A549 (cell line): ENCODE measurements around the gene ASB16. TPM values are rescaled to one million over a fixed set of nuclear protein-coding genes. Genes with fewer than 3 reads are reported as not detected.

Source experiments
- ATAC-seq, 2 experiments: fragments of 200-7000 bp in 1 of 2; fragments of >200 bp in 1 of 2; cut with Nextera tagmentation in 1 of 2; cut with Tn5 transposase in 1 of 2; 3 replicates each; pipeline versions ENCODE4 v1.8.0 to v1.9.1; 2018 to 2020; ENCODE audit warnings: mild to moderate bottlenecking in 1 of 2, moderate library complexity in 1 of 2
- CTCF ChIA-PET: fragments of 300-600 bp; sonication (Branson Sonifier 250); formaldehyde crosslinking; extraction: SDS; loops from one replicate; lab custom pipeline; 2021; ENCODE audit warnings: antibody characterized with exemption, inconsistent platforms; lab: Yijun Ruan, JAX
- POLR2A ChIA-PET: fragments of 350-600 bp; formaldehyde crosslinking; extraction: SDS; loops from one replicate; lab custom pipeline; 2021; ENCODE audit warnings: antibody characterized with exemption, inconsistent platforms; lab: Yijun Ruan, JAX
- DNase-seq, 2 experiments: peaks; one replicate each; pipeline versions ENCODE4 v3.0.0 to v3.0.0-alpha.2; 2011 to 2016; ENCODE audit warnings: low read depth in 1 of 2, low spot score in 1 of 2
- FAIRE-seq: peaks from 2 replicates; lab custom pipeline; 2011; peaks lifted over from hg19 to GRCh38; lab: Jason Lieb, UNC
- H3K27ac ChIP-seq, 2 experiments: fragments of >200 bp; sonication (Bioruptor Twin); formaldehyde crosslinking; 3 replicates each; pipeline ENCODE4 v1.5.1; 2016 to 2017
- H3K4me1 ChIP-seq: fragments of >200 bp; sonication (Bioruptor Twin); formaldehyde crosslinking; 3 replicates; pipeline ENCODE4 v1.6.1; 2016
- H3K4me2 ChIP-seq: fragments of >200 bp; sonication (Bioruptor Twin); formaldehyde crosslinking; 3 replicates; pipeline ENCODE4 v1.6.1; 2016
- H3K4me3 ChIP-seq: fragments of >200 bp; sonication (Bioruptor Twin); formaldehyde crosslinking; 3 replicates; pipeline ENCODE4 v1.5.1; 2016
- H3K9me3 ChIP-seq: fragments of >200 bp; sonication (Bioruptor Twin); formaldehyde crosslinking; 3 replicates; pipeline ENCODE4 v1.6.1; 2016
- ATOH8 ChIP-seq: fragments of 250-450 bp; sonication (Bioruptor Pico); IDR thresholded peaks from 2 replicates; pipeline ENCODE4 v1.5.0; 2020; ENCODE audit warnings: low read depth, mild to moderate bottlenecking, moderate library complexity
- BHLHE40 ChIP-seq: IDR thresholded peaks from 2 replicates; pipeline ENCODE4 v1.6.1; 2012; ENCODE audit warnings: low read depth, low read length, inconsistent platforms
- CBX8 ChIP-seq: fragments of 200-600 bp; sonication (generic); IDR thresholded peaks from 2 replicates; pipeline ENCODE4 v1.6.1; 2016
- CEBPB ChIP-seq, 2 experiments: fragments of >200 bp in 1 of 2; sonication (Bioruptor Twin) in 1 of 2; formaldehyde crosslinking in 1 of 2; IDR thresholded peaks; 2 replicates each; pipeline ENCODE4 v1.6.1; 2012 to 2016
- EP300 ChIP-seq, 2 experiments: fragments of >200 bp; sonication (Bioruptor Twin); formaldehyde crosslinking; IDR thresholded peaks; 2 replicates in 1 of 2; 3 replicates in 1 of 2; pipeline ENCODE4 v1.6.1; 2016 to 2017
- FOSL2 ChIP-seq, 2 experiments: fragments of 450-650 bp in 1 of 2; fragments of >200 bp in 1 of 2; sonication (Bioruptor Twin) in 1 of 2; formaldehyde crosslinking; IDR thresholded peaks; 2 replicates each; pipeline versions ENCODE4 v1.5.0 to v1.6.1; 2016 to 2020; ENCODE audit warnings: mild to moderate bottlenecking in 1 of 2, moderate library complexity in 1 of 2
- GATA3 ChIP-seq: IDR thresholded peaks from 2 replicates; pipeline ENCODE4 v1.6.1; 2012; ENCODE audit warnings: borderline replicate concordance
- HEYL ChIP-seq: fragments of 250-450 bp; sonication (Bioruptor Pico); IDR thresholded peaks from 2 replicates; pipeline ENCODE4 v1.8.0; 2021; ENCODE audit warnings: mild to moderate bottlenecking, moderate library complexity
- HOXB5 ChIP-seq: fragments of 250-450 bp; sonication (Bioruptor Pico); IDR thresholded peaks from 2 replicates; pipeline ENCODE4 v1.5.0; 2020; ENCODE audit warnings: mild to moderate bottlenecking, moderate library complexity
- JUN ChIP-seq, 2 experiments: fragments of >200 bp; sonication (Bioruptor Twin); formaldehyde crosslinking; IDR thresholded peaks; 2 replicates in 1 of 2; 3 replicates in 1 of 2; pipeline ENCODE4 v1.6.1; 2016 to 2017
- KDM5A ChIP-seq: fragments of 200-600 bp; sonication (generic); IDR thresholded peaks from 2 replicates; pipeline ENCODE4 v1.6.1; 2016; ENCODE audit warnings: antibody characterized with exemption, mild to moderate bottlenecking
- MAFK ChIP-seq: fragments of 450-650 bp; IDR thresholded peaks from 2 replicates; pipeline ENCODE4 v1.6.1; 2014; ENCODE audit not compliant: partially characterized antibody
- MAX ChIP-seq: IDR thresholded peaks from 2 replicates; pipeline ENCODE4 v1.6.1; 2012
- MAZ ChIP-seq: fragments of 150-350 bp; IDR thresholded peaks from 2 replicates; pipeline ENCODE4 v1.6.1; 2014; ENCODE audit warnings: antibody characterized with exemption, low read depth, low read length, borderline replicate concordance
- MYC ChIP-seq: IDR thresholded peaks from 2 replicates; pipeline ENCODE4 v1.6.1; 2012; ENCODE audit warnings: mild to moderate bottlenecking, inconsistent platforms, low read length, improper control_type of control experiment, borderline replicate concordance
- PHF8 ChIP-seq: fragments of 200-600 bp; sonication (generic); IDR thresholded peaks from 2 replicates; pipeline ENCODE4 v1.6.1; 2016; ENCODE audit warnings: low read depth, mild to moderate bottlenecking, antibody characterized with exemption, moderate library complexity, borderline replicate concordance
- POLR2A ChIP-seq: IDR thresholded peaks from 2 replicates; pipeline ENCODE4 v1.6.1; 2012; ENCODE audit warnings: mild to moderate bottlenecking, low read length
- RFX5 ChIP-seq: fragments of 450-650 bp; IDR thresholded peaks from 2 replicates; pipeline ENCODE4 v1.7.1; 2014; ENCODE audit warnings: antibody characterized with exemption, mild to moderate bottlenecking, moderate library complexity
- TFCP2L1 ChIP-seq: fragments of 250-450 bp; sonication (Bioruptor Pico); IDR thresholded peaks from 2 replicates; pipeline ENCODE4 v1.5.0; 2021; ENCODE audit warnings: mild to moderate bottlenecking
- ZC3H11A ChIP-seq: fragments of 450-650 bp; IDR thresholded peaks from 2 replicates; pipeline ENCODE4 v1.6.1; 2014; ENCODE audit warnings: antibody characterized with exemption, mild to moderate bottlenecking
- ZSCAN20 ChIP-seq: fragments of 250-450 bp; sonication (Bioruptor Pico); IDR thresholded peaks from 2 replicates; pipeline ENCODE4 v1.8.0; 2022; ENCODE audit warnings: mild to moderate bottlenecking, moderate library complexity
- WGBS: methylation state at CpG from one replicate; pipeline ENCODE4 v1.1.6; 2017; ENCODE audit errors: missing lambda C conversion rate; 5-methylcytosine and 5-hydroxymethylcytosine counted together
- polyA plus RNA-seq, 4 experiments: library from polyadenylated mRNA; depleted of rRNA in 3 of 4; stranded (reverse); fragments of >200 nt; fragmentation: RNase III in 1 of 4; extraction: RNeasy Plus Mini Kit Qiagen cat#74134 plus additional on column Dnase treatment in 1 of 4; gene quantifications; 2 replicates in 3 of 4; 3 replicates in 1 of 4; pipeline ENCODE4 v1.2.3, GENCODE V29; 2011 to 2017
- TF ChIP-seq, protein P1 (sequence below): IDR thresholded peaks from 2 replicates; pipeline ENCODE4 v1.6.1; 2012; ENCODE audit warnings: low read depth, borderline replicate concordance
- TF ChIP-seq, protein P2 (sequence below): IDR thresholded peaks from 2 replicates; pipeline ENCODE4 v1.6.1; 2012
- TF ChIP-seq, protein P3 (sequence below): fragments of >200 bp; sonication (Bioruptor Twin); formaldehyde crosslinking; IDR thresholded peaks from 3 replicates; pipeline ENCODE4 v1.6.1; 2016

ASB16 gene
- polyA plus RNA-seq, 2 of the 4 experiments (the other 2 are of a cell fraction) = 0.15 TPM; not detected in 1

GRCh38 chr17:44183024-44183423, 12.5 kb downstream of the ASB16 start:
- CTCF ChIA-PET = interaction anchor here (0.6 to 5.3 kb wide), 6 partner anchors 12 to 170 kb away, joined by 3 to 58 read pairs (median 3); partner anchors contain the start of gene ASB16

DNA sequence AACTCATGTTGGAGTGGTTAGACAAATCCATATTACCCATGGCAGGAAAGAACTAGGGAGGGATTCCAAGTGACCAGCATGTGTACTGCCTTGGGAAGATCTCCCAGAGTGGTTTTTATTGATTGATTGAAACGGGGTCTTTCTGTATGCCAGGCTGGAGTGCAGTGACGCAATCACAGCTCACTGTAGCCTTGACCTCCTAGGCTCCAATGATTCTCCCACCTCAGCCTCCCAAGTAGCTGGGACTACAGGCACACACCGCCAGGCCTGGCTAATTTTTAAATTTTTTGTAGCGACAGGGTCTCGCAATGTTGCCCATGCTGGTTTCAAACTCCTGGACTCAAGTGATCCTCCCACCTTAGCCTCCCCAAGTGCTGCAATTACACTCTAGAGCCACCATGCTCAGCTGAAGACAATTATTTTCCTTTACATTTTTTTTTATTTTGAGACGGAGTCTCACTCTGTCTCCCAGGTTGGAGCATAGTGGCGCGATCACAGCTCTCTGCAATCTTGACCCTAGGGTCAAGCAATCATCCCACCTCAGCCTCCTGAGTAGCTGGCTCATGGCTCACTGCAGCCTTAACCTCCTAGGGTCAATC, 13.8 kb downstream of the ASB16 start:
- ATAC-seq = no peak
- POLR2A ChIA-PET = interaction anchor here (0.7 to 1.9 kb wide), 2 partner anchors 10 to 16 kb away, joined by 4 read pairs; no protein-coding TSS in a partner anchor
- no peaks in the 10 kb centered on the region for H3K9me3 ChIP-seq
- H3K4me1 ChIP-seq = peaks cover 24% of the 10 kb centered on the region
- no peak for DNase-seq
- CTCF ChIA-PET = interaction anchor here (0.6 to 5.3 kb wide), 11 partner anchors 9 to 434 kb away, joined by 3 to 58 read pairs (median 4); partner anchors contain the start of gene ASB16
- no peak overlapping the region for H3K27ac ChIP-seq
- no peak for FAIRE-seq
- 88% methylated on average over 8 of the region's 8 CpGs for WGBS
- peak overlapping the region; percentile 84 for H3K4me2 ChIP-seq
- H3K4me3 ChIP-seq = no peak overlapping the region
- no peak for TF ChIP-seq ZSCAN20 (CRISPR knock-in tag)
- peak; percentile 58 to 81; a peak in 3 of 4 replicates for TF ChIP-seq CEBPB (IDR thresholded peaks at IDR 0.05)

More at GRCh38 chr17:44183024-44183423, 12.5 kb downstream of the ASB16 start:
- POLR2A ChIA-PET = interaction anchor here (1.9 kb wide), 1 partner anchor 15 kb away, joined by 4 read pairs; no protein-coding TSS in a partner anchor
- Histone ChIP-seq H3K4me3 (no peak overlapping the region), H3K4me2 (no peak overlapping the region), H3K27ac (no peak overlapping the region), H3K9me3 (no peaks in the 10 kb centered on the region), H3K4me1 (peaks cover 21% of the 10 kb centered on the region)
- ATAC-seq = no peak
- no peak for DNase-seq
- no peak for FAIRE-seq
- no peak for TF ChIP-seq HEYL
- TF ChIP-seq TFCP2L1 (CRISPR knock-in tag) = no peak
- no peak for TF ChIP-seq ATOH8 (CRISPR knock-in tag)
- peak; percentile 67 for TF ChIP-seq MAFK
- no peak for TF ChIP-seq KDM5A
- WGBS = 98% methylated on average over 2 of the region's 2 CpGs

DNA sequence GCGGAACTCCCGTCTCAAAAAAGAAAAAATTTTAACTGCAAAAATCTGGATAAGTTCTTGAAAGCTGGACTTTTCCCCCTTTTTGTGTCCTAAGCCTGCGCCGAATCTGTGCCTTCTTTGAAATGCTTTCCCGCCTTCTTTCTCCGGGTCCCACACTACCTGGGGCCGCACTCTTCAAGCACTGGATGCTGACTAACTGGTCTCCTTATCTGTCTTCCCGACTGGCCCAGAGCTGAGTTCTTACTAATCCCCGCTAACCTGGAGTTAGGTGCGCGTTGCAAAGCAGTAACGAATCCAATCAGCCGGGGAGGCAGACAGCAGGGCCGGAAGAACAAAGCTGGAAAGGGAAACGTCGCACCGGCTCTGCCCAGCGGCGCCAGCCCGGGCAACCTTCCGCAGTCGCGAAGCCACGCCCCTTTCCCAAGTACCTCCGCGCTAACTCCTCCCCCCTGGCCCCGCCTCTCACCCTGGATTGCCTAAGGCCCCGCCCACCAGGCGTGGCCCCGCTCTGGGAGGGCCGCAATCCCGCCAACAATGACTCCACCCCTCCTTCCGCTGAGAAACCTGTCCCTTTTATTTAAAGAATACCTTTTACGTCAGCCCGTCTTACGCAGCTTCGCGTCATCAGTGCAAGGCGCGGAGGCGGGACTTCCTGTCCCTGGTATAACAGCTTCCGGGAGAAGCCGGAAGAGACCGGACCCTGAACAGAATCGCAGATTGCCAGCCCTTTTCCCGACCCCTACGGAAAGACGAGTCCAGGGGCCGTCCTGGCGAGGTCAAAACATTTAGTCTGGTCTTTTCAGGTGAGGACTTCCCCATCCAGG, 16.0 kb downstream of the ASB16 start, which contains the start of gene TMUB2:
Gene TMUB2, plus strand, starts transcription at position 666 of the 824 bp plus-strand sequence. CDS start 737 bp downstream, outside the sequence.
- ChIA-PET POLR2A (interaction anchor here (0.6 to 2.1 kb wide), 23 partner anchors 8 to 512 kb away, joined by 3 to 28 read pairs (median 4); partner anchors contain the start of genes ATXN7L3, FZD2, HDAC5 and HROB), CTCF (interaction anchor here (0.6 to 5.3 kb wide), 13 partner anchors 9 to 318 kb away, joined by 3 to 58 read pairs (median 3); partner anchors contain the start of gene ASB16)
- Histone ChIP-seq H3K9me3 (no peaks in the 10 kb centered on the region), H3K4me1 (peaks cover 24% of the 10 kb centered on the region), H3K27ac (peak within 1 kb of the TSS; percentile 92 to 97), H3K4me3 (peak within 1 kb of the TSS; percentile 87), H3K4me2 (peak within 1 kb of the TSS; percentile 84)
- TF ChIP-seq ZC3H11A = no peak
- TF ChIP-seq RFX5 = no peak; the same call in 1 of the 2 replicates
- TF ChIP-seq FOSL2 (IDR thresholded peaks at IDR 0.05) = no peak
- peak; percentile 25; the same call in 1 of the 2 replicates for TF ChIP-seq FOSL2 (CRISPR knock-in tag; IDR thresholded peaks at IDR 0.05)
- peak; percentile 98 for TF ChIP-seq POLR2A
- TF ChIP-seq, protein P1, sequence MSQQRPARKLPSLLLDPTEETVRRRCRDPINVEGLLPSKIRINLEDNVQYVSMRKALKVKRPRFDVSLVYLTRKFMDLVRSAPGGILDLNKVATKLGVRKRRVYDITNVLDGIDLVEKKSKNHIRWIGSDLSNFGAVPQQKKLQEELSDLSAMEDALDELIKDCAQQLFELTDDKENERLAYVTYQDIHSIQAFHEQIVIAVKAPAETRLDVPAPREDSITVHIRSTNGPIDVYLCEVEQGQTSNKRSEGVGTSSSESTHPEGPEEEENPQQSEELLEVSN = peak; percentile 52
- TF ChIP-seq CEBPB (IDR thresholded peaks at IDR 0.05) = peak in 1 of 2 experiments; percentile 74; a peak in 3 of 4 replicates
- peak; percentile 63; the same call in 1 of the 2 replicates for TF ChIP-seq PHF8
- peak; percentile 45; the same call in 1 of the 2 replicates for TF ChIP-seq MAZ
- no peak; the same call in 1 of the 2 replicates for TF ChIP-seq GATA3
- TF ChIP-seq EP300 (IDR thresholded peaks at IDR 0.05) = no peak
- TF ChIP-seq MAX = peak; percentile 73
- no peak for TF ChIP-seq MAFK
- TF ChIP-seq MYC = no peak; the same call in none of the 2 replicates
- peak; percentile 48 to 92; a peak in 4 of 5 replicates for TF ChIP-seq JUN (IDR thresholded peaks at IDR 0.05)
- TF ChIP-seq, protein P2, sequence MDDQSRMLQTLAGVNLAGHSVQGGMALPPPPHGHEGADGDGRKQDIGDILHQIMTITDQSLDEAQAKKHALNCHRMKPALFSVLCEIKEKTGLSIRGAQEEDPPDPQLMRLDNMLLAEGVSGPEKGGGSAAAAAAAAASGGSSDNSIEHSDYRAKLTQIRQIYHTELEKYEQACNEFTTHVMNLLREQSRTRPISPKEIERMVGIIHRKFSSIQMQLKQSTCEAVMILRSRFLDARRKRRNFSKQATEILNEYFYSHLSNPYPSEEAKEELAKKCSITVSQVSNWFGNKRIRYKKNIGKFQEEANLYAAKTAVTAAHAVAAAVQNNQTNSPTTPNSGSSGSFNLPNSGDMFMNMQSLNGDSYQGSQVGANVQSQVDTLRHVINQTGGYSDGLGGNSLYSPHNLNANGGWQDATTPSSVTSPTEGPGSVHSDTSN = peak; percentile 59; the same call in 1 of the 2 replicates
- no peak for TF ChIP-seq HOXB5 (CRISPR knock-in tag)
- no peak for TF ChIP-seq CBX8
- TF ChIP-seq, protein P3, sequence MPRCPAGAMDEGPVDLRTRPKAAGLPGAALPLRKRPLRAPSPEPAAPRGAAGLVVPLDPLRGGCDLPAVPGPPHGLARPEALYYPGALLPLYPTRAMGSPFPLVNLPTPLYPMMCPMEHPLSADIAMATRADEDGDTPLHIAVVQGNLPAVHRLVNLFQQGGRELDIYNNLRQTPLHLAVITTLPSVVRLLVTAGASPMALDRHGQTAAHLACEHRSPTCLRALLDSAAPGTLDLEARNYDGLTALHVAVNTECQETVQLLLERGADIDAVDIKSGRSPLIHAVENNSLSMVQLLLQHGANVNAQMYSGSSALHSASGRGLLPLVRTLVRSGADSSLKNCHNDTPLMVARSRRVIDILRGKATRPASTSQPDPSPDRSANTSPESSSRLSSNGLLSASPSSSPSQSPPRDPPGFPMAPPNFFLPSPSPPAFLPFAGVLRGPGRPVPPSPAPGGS = peak; percentile 88; the same call in 2 of the 3 replicates
- TF ChIP-seq BHLHE40 = no peak
- ATAC-seq (peak; percentile 85 to 88), FAIRE-seq (peak; percentile 65), DNase-seq (peak; percentile 100)
- 2% methylated on average over 48 of the region's 50 CpGs for WGBS
